A549 (cell line): ENCODE data around the gene CD180.

Source experiments
- BHLHE40 ChIP-seq: IDR thresholded peaks from 2 replicates; pipeline ENCODE4 v1.6.1; 2012; ENCODE audit warnings: low read depth, low read length, inconsistent platforms
- CTCF ChIP-seq: fragments of >200 bp; sonication (Bioruptor Twin); formaldehyde crosslinking; IDR thresholded peaks from 3 replicates; pipeline ENCODE4 v1.5.1; 2016
- EP300 ChIP-seq, 2 experiments: fragments of >200 bp; sonication (Bioruptor Twin); formaldehyde crosslinking; IDR thresholded peaks; 2 replicates in 1 of 2; 3 replicates in 1 of 2; pipeline ENCODE4 v1.6.1; 2016 to 2017
- JUN ChIP-seq, 2 experiments: fragments of >200 bp; sonication (Bioruptor Twin); formaldehyde crosslinking; IDR thresholded peaks; 2 replicates in 1 of 2; 3 replicates in 1 of 2; pipeline ENCODE4 v1.6.1; 2016 to 2017
- JUNB ChIP-seq: fragments of >200 bp; sonication (Bioruptor Twin); formaldehyde crosslinking; IDR thresholded peaks from 2 replicates; pipeline ENCODE4 v1.6.1; 2016
- MAFK ChIP-seq: fragments of 450-650 bp; IDR thresholded peaks from 2 replicates; pipeline ENCODE4 v1.6.1; 2014; ENCODE audit not compliant: partially characterized antibody
- MAX ChIP-seq: IDR thresholded peaks from 2 replicates; pipeline ENCODE4 v1.6.1; 2012
- PBX3 ChIP-seq: IDR thresholded peaks from 2 replicates; pipeline ENCODE4 v1.6.1; 2012
- POLR2A ChIP-seq: IDR thresholded peaks from 2 replicates; pipeline ENCODE4 v1.6.1; 2012; ENCODE audit warnings: mild to moderate bottlenecking, low read length
- REST ChIP-seq: fragments of 200-600 bp; sonication (generic); IDR thresholded peaks from 2 replicates; pipeline ENCODE4 v1.6.1; 2016; ENCODE audit warnings: antibody characterized with exemption, mild to moderate bottlenecking, moderate library complexity
- USF2 ChIP-seq: fragments of 450-650 bp; IDR thresholded peaks from 2 replicates; pipeline ENCODE4 v1.6.1; 2014; ENCODE audit warnings: antibody characterized with exemption

GRCh38 chr5:67221487-67222242 lies 25.1 kb upstream of the CD180 start:
- no peak for TF ChIP-seq MAX
- TF ChIP-seq CTCF, result no peak
- no peak for TF ChIP-seq BHLHE40
- no peak for TF ChIP-seq JUN (IDR thresholded peaks at IDR 0.05)
- no peak for TF ChIP-seq JUNB
- TF ChIP-seq USF2, result no peak
- TF ChIP-seq POLR2A, result no peak
- peak; percentile 56 for TF ChIP-seq MAFK
- TF ChIP-seq PBX3, result no peak
- no peak for TF ChIP-seq REST
- TF ChIP-seq EP300 (IDR thresholded peaks at IDR 0.05), result no peak
